Suprapubic skin (tissue), 4 donors: Measurements from ENCODE around the gene TNIP3.

Source experiments
- CTCF ChIP-seq, 2 donors: fragments of 200-600 bp in 1 of 2; fragments of 450-650 bp in 1 of 2; sonication (generic) in 1 of 2; IDR thresholded peaks; one replicate each; pipeline ENCODE4 v1.5.1; 2016 to 2019; ENCODE audit warnings: antibody characterized with exemption in 2 of 2, mild to moderate bottlenecking in 1 of 2, moderate library complexity in 1 of 2
- EP300 ChIP-seq: sonication (generic); formaldehyde crosslinking; IDR thresholded peaks from one replicate; pipeline ENCODE4 v1.6.1; 2017; ENCODE audit warnings: antibody characterized with exemption
- POLR2A ChIP-seq, 2 donors: fragments of 450-650 bp; IDR thresholded peaks; one replicate each; pipeline ENCODE4 v1.6.1; 2017; ENCODE audit warnings: antibody characterized with exemption in 2 of 2, mild to moderate bottlenecking in 2 of 2, moderate library complexity in 2 of 2
- POLR2AphosphoS5 ChIP-seq, 3 donors: sonication (generic); formaldehyde crosslinking; IDR thresholded peaks; one replicate each; pipeline ENCODE4 v1.6.1; 2017; ENCODE audit warnings: antibody characterized with exemption in 3 of 3

DNA sequence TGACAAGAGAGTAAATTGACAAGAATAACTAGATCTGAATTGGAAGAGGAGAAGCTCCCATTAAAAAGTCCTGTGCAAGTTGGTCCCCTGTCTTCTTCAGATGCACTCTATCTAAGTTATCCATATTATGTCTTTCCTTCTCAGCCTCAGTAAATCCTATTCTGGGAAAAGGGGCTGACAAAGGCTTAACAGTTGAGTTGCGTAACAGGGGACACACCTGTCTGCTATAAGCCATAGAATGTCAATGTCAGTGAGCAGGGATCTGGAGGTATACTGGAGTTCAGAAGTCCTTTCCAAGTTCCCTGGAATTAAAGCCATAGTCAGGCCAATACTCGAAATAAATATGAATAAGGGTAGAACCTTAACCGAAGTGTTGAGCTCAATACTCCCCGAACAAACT lies 26.3 kb upstream of the TNIP3 start:
- no peak for TF ChIP-seq POLR2A (IDR thresholded peaks at IDR 0.05)
- no peak for TF ChIP-seq POLR2AphosphoS5 (IDR thresholded peaks at IDR 0.05)
- no peak for TF ChIP-seq CTCF (IDR thresholded peaks at IDR 0.05)
- TF ChIP-seq EP300: no peak
